Lung (tissue), 12 donors: ENCODE results near the gene LCE1C. TPM values are rescaled to one million over a fixed set of nuclear protein-coding genes. Genes with fewer than 3 reads are reported as not detected.

Source experiments
- ATAC-seq: fragments of 200-7000 bp; cut with Tn5 transposase; one replicate; pipeline ENCODE4 v1.9.1; 2020; ENCODE audit warnings: moderate number of reproducible peaks; ENCODE audit not compliant: insufficient read depth, low FRiP score
- DNase-seq, 3 donors: peaks; one replicate each; pipeline ENCODE4 v3.0.0-alpha.2; 2013 to 2017
- H3K27ac ChIP-seq, 2 donors: one replicate each; pipeline ENCODE4 v1.5.1; 2013; ENCODE audit warnings: mild to moderate bottlenecking in 2 of 2, moderate library complexity in 2 of 2, control low read depth in 1 of 2, inconsistent platforms in 1 of 2, low read depth in 1 of 2, low read length in 1 of 2
- H3K27me3 ChIP-seq, 3 donors: one replicate each; pipeline ENCODE4 v1.5.1; 2013; ENCODE audit warnings: low read length in 2 of 3; ENCODE audit not compliant: control insufficient read depth in 3 of 3, insufficient read depth in 3 of 3
- H3K36me3 ChIP-seq, 4 donors: one replicate each; pipeline ENCODE4 v1.5.1; 2013; ENCODE audit warnings: low read length in 4 of 4, mild to moderate bottlenecking in 1 of 4, moderate library complexity in 1 of 4; ENCODE audit not compliant: control insufficient read depth in 4 of 4, insufficient read depth in 4 of 4
- H3K4me1 ChIP-seq, 5 donors: one replicate each; pipeline ENCODE4 v1.5.1; 2013; ENCODE audit warnings: low read length in 5 of 5, mild to moderate bottlenecking in 2 of 5, moderate library complexity in 1 of 5; ENCODE audit not compliant: control insufficient read depth in 5 of 5, insufficient read depth in 5 of 5
- H3K4me3 ChIP-seq: one replicate; pipeline ENCODE4 v1.5.1; 2013; ENCODE audit warnings: mild to moderate bottlenecking, control low read depth, moderate library complexity
- H3K9ac ChIP-seq, 2 donors: one replicate each; pipeline ENCODE4 v1.5.1; 2013; ENCODE audit warnings: low read length in 2 of 2, control low read depth in 1 of 2; ENCODE audit not compliant: insufficient read depth in 1 of 2
- H3K9me3 ChIP-seq, 4 donors: one replicate each; pipeline ENCODE4 v1.5.1; 2013; ENCODE audit warnings: low read length in 3 of 4, mild to moderate bottlenecking in 1 of 4, moderate library complexity in 1 of 4; ENCODE audit not compliant: control insufficient read depth in 4 of 4, insufficient read depth in 3 of 4
- CTCF ChIP-seq: IDR thresholded peaks from 2 replicates; pipeline ENCODE4 v1.5.1; 2012; ENCODE audit warnings: mild to moderate bottlenecking; ENCODE audit errors: control extremely low read depth, extremely low read depth
- WGBS, 2 donors: extraction: QIAGEN DNeasy Blood & Tissue Kit; methylation state at CpG; one replicate each; pipeline ENCODE4 v1.1.7; 2013; 5-methylcytosine and 5-hydroxymethylcytosine counted together
- polyA plus RNA-seq, 2 donors: library from polyadenylated mRNA; stranded (reverse); fragments of 200-250 nt; gene quantifications; one replicate each; pipeline ENCODE4 v1.2.1, GENCODE V29; 2013
- total RNA-seq, 2 donors: library from RNA; depleted of rRNA in 1 of 2; stranded (reverse); fragments of >200 nt in 1 of 2; gene quantifications; one replicate each; pipeline ENCODE4 v1.2.1, GENCODE V29; 2014 to 2021
- donor health status: control.
- donor health status: control.
- donor health status: Bipolar disorder and iron deficiency.
- donor health status: healthy.
- donor health status: DM: yes; HTN: yes; CAD: no.

LCE1C gene
- total and polyA plus RNA-seq, 4 donors = not detected

GRCh38 chr1:152759453-152760173 is 46.8 kb downstream of the LCE1C start:
- Histone ChIP-seq H3K36me3 (no peaks in the 10 kb centered on the region), H3K9me3 (peaks cover 0 to 8% (median 0%) of the 10 kb centered on the region in 4 donors), H3K9ac (no peak overlapping the region), H3K27me3 (no peaks in the 10 kb centered on the region), H3K27ac (no peak overlapping the region), H3K4me1 (no peaks in the 10 kb centered on the region), H3K4me3 (no peak overlapping the region)
- no peak for TF ChIP-seq CTCF
- DNase-seq (no peak), ATAC-seq (no peak)
- WGBS, 2 donors = 73 to 87% methylated on average over 8 of the region's 8 CpGs

- Histone ChIP-seq H3K36me3 (no peaks in the 10 kb centered on the region), H3K9ac (no peak overlapping the region), H3K4me3 (no peak overlapping the region), H3K9me3 (peaks cover 0 to 7% (median 0%) of the 10 kb centered on the region in 4 donors), H3K27me3 (no peaks in the 10 kb centered on the region), H3K4me1 (no peaks in the 10 kb centered on the region), H3K27ac (no peak overlapping the region)
- TF ChIP-seq CTCF = no peak
- DNase-seq = no peak
- 80 to 88% methylated on average over 4 of the region's 4 CpGs for WGBS, 2 donors
- no peak for ATAC-seq
Observed at GRCh38 chr1:152758636-152759035, 47.8 kb downstream of the LCE1C start.

GRCh38 chr1:152757747-152758146 is 48.7 kb downstream of the LCE1C start, which contains the start of gene KPRP:
Gene KPRP, plus strand, starts transcription at chr1:152758025. Its CDS starts 1,564 bp downstream, at chr1:152759589.
- Histone ChIP-seq H3K36me3 (no peaks in the 10 kb centered on the region), H3K27me3 (peaks cover 0 to 1% (median 0%) of the 10 kb centered on the region in 3 donors), H3K9ac (no peak within 1 kb of the TSS), H3K4me1 (no peaks in the 10 kb centered on the region), H3K27ac (no peak within 1 kb of the TSS), H3K4me3 (no peak within 1 kb of the TSS), H3K9me3 (peaks cover 0 to 5% (median 0%) of the 10 kb centered on the region in 4 donors)
- TF ChIP-seq CTCF = no peak
- DNase-seq (no peak), ATAC-seq (no peak)
- WGBS, 2 donors = 69 to 77% methylated on average over 6 of the region's 6 CpGs
